ENCODE data around the gene PRR15. TPM values are rescaled to one million over a fixed set of nuclear protein-coding genes. Genes with fewer than 3 reads are reported as not detected.
"Not testable (repeated sequence)": the region's sequence is repeated elsewhere in the genome, so short reads cannot be mapped to it uniquely, and the experiment has no call there.

The PRR15 gene
- total and polyA plus RNA-seq, 9 donors, result 2.0 to 19.8 (median 8.0) TPM

DNA sequence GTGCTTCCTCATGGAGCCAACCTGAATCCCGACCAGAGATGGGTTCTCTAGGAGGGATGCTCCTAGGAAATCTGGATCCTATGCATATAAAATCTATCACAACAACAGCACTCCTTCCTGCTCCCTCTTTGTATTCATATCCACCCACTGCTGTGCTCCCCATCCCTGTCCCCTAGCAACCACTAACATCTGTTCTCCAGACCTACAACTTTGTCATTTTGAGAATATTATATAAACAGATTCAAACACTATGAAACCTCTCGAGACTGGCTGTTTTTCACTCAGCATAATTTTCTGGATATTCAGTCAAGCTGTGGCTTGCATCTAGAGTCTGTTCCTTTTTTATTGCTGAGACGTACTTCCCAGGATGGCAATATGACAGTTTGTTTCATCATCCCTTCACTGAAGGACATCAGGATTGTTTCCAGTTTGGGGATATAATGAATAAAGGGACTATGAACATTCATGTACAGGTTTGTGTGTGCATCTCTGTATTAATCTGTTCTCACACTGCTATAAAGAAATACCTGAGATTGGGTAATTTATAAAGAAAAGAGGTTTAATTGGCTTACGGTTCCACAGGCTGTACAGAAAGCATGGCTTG is 36.0 kb upstream of the PRR15 start:
- Histone ChIP-seq H3K4me3 (no peak overlapping the region), H3K27ac (no peak overlapping the region), H3K9me3 (no peaks in the 10 kb centered on the region), H3K27me3 (no peaks in the 10 kb centered on the region), H3K36me3 (no peaks in the 10 kb centered on the region), H3K4me1 (ENCODE audit: insufficient read depth) (no peaks in the 10 kb centered on the region)
- WGBS, 3 donors, result 94 to 96% (median 94%) methylated on average over 4 of the region's 4 CpGs
- intact Hi-C loops (cut with DNase I), result no loop called here
- DNase-seq, result no peak
- no peak for TF ChIP-seq POLR2A (IDR thresholded peaks at IDR 0.05)
- TF ChIP-seq EP300 (IDR thresholded peaks at IDR 0.05), result no peak
- TF ChIP-seq, protein P1, sequence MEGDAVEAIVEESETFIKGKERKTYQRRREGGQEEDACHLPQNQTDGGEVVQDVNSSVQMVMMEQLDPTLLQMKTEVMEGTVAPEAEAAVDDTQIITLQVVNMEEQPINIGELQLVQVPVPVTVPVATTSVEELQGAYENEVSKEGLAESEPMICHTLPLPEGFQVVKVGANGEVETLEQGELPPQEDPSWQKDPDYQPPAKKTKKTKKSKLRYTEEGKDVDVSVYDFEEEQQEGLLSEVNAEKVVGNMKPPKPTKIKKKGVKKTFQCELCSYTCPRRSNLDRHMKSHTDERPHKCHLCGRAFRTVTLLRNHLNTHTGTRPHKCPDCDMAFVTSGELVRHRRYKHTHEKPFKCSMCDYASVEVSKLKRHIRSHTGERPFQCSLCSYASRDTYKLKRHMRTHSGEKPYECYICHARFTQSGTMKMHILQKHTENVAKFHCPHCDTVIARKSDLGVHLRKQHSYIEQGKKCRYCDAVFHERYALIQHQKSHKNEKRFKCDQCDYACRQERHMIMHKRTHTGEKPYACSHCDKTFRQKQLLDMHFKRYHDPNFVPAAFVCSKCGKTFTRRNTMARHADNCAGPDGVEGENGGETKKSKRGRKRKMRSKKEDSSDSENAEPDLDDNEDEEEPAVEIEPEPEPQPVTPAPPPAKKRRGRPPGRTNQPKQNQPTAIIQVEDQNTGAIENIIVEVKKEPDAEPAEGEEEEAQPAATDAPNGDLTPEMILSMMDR (IDR thresholded peaks at IDR 0.05), result no peak

DNA sequence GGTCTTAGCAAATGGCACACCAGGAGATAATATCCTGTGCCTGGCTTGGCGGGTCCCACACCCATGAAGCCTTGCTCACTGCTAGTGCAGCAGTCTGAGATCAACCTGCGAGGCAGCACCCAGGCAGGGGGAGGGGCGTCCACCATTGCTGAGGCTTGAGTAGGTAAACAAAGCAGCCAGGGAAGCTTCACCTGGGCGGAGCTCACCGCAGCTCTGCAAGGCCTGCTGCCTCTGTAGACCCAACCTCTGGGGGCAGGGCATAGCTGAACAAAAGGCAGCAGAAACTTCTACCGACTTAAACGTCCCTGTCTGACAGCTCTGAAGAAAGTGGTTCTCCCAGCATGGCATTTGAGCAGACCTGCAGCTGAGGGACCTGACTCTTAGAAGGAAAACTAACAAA is 35.1 kb upstream of the PRR15 start:
- 85 to 87% (median 85%) methylated on average over 7 of the region's 7 CpGs for WGBS, 3 donors
- DNase-seq; intact Hi-C loops (cut with DNase I); H3K27me3 ChIP-seq; H3K36me3 ChIP-seq; H3K4me3 ChIP-seq; H3K27ac ChIP-seq; H3K4me1 ChIP-seq (ENCODE audit: insufficient read depth); H3K9me3 ChIP-seq: not testable (repeated sequence)

DNA sequence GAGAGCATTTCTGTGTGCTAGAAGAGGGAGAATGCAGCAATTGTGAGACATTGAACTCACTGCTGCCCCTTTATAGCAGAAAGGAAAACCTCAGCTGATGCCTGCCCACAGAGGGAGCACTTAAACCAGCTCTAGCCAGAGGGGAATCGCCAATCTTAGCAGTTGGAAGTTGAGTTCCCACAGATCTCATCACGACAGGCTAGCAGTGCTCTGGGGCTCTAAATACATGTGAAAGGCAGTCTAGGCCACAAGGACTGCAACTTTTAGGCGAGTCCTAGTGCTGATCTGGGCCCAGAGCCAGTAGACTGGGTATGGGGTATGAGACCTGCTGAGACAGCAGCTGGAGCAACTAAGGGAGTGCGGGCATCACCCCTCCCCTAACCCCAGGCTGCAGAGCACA is 25.2 kb upstream of the PRR15 start:
- H3K9me3 ChIP-seq, result no peaks in the 10 kb centered on the region
- TF ChIP-seq EP300 (IDR thresholded peaks at IDR 0.05) (no peak), POLR2A (IDR thresholded peaks at IDR 0.05) (no peak)
- TF ChIP-seq, protein P1 (IDR thresholded peaks at IDR 0.05), result no peak
- no peak overlapping the region for H3K4me3 ChIP-seq
- no peak overlapping the region for H3K27ac ChIP-seq
- DNase-seq, result no peak
- 80 to 90% (median 82%) methylated on average over 4 of the region's 4 CpGs for WGBS, 3 donors
- no peaks in the 10 kb centered on the region for H3K4me1 ChIP-seq (ENCODE audit: insufficient read depth)
- no peaks in the 10 kb centered on the region for H3K27me3 ChIP-seq
- intact Hi-C loops (cut with DNase I), result no loop called here
- no peaks in the 10 kb centered on the region for H3K36me3 ChIP-seq

DNA sequence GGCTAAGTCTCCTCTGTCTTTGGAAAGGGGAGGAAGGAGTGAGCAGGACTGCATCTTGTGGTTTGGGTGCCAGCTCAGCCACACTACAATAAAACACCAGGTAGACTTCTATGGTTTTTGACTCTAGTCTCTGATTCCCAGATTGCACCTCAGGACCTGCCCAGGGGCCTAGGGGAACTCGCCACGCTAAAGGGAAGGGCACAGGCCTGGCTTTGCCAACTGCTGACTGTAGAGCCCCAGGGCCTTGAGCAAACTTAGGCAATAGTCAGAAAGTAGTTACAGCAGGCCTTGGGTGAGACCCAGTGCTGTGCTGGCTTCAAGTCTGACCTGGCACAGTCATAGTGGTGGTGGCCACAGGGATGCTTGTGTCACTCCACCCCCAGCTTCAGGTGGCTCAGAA is 24.2 kb upstream of the PRR15 start:
- TF ChIP-seq, protein P1 (IDR thresholded peaks at IDR 0.05), result no peak
- TF ChIP-seq POLR2A (IDR thresholded peaks at IDR 0.05), result no peak
- TF ChIP-seq EP300 (IDR thresholded peaks at IDR 0.05), result no peak
- no peak for DNase-seq
- Histone ChIP-seq H3K36me3 (no peaks in the 10 kb centered on the region), H3K27me3 (no peaks in the 10 kb centered on the region), H3K27ac (no peak overlapping the region), H3K9me3 (no peaks in the 10 kb centered on the region), H3K4me1 (ENCODE audit: insufficient read depth) (no peaks in the 10 kb centered on the region), H3K4me3 (no peak overlapping the region)
- intact Hi-C loops (cut with DNase I), result no loop called here
- 99 to 100% (median 100%) methylated on average over 2 of the region's 2 CpGs for WGBS, 3 donors

DNA sequence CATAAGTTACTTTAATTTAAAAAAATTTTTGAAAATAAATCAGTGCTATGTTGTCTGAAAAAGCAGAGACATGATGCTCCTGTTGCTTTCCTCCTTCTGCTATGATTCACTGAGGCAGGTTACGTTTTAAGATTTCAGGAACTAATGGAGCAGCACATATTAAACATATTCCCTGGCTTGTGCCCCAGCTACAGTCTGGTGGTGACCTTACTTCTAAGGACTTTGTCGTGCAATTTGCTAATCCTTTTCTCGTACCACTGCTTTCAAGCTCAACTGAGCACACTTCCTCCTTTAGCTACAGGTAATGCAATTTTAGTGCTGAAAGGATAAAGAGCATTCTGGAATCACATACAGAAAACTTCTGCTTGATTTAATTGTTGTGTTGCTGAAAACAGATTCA is 16.2 kb upstream of the PRR15 start:
- Histone ChIP-seq H3K9me3 (no peaks in the 10 kb centered on the region), H3K4me3 (no peak overlapping the region), H3K27me3 (no peaks in the 10 kb centered on the region), H3K4me1 (ENCODE audit: insufficient read depth) (no peaks in the 10 kb centered on the region), H3K36me3 (no peaks in the 10 kb centered on the region), H3K27ac (no peak overlapping the region)
- WGBS, 3 donors, result 76 to 81% (median 80%) methylated on average over 3 of the region's 3 CpGs
- DNase-seq, result no peak
- no peak for TF ChIP-seq EP300 (IDR thresholded peaks at IDR 0.05)
- TF ChIP-seq, protein P1 (IDR thresholded peaks at IDR 0.05), result no peak
- no peak for TF ChIP-seq POLR2A (IDR thresholded peaks at IDR 0.05)
- intact Hi-C loops (cut with DNase I), result no loop called here
